Suprapubic skin (tissue), 4 donors: ENCODE results near the gene SERTM2.

Source experiments
- EP300 ChIP-seq: sonication (generic); formaldehyde crosslinking; IDR thresholded peaks from one replicate; pipeline ENCODE4 v1.6.1; 2017; ENCODE audit warnings: antibody characterized with exemption
- POLR2A ChIP-seq, 2 donors: fragments of 450-650 bp; IDR thresholded peaks; one replicate each; pipeline ENCODE4 v1.6.1; 2017; ENCODE audit warnings: antibody characterized with exemption in 2 of 2, mild to moderate bottlenecking in 2 of 2, moderate library complexity in 2 of 2
- POLR2AphosphoS5 ChIP-seq, 3 donors: sonication (generic); formaldehyde crosslinking; IDR thresholded peaks; one replicate each; pipeline ENCODE4 v1.6.1; 2017; ENCODE audit warnings: antibody characterized with exemption in 3 of 3
- TF ChIP-seq, protein P1 (sequence below), 2 donors: fragments of 200-600 bp in 1 of 2; fragments of 450-650 bp in 1 of 2; sonication (generic) in 1 of 2; IDR thresholded peaks; one replicate each; pipeline ENCODE4 v1.5.1; 2016 to 2019; ENCODE audit warnings: antibody characterized with exemption in 2 of 2, mild to moderate bottlenecking in 1 of 2, moderate library complexity in 1 of 2

DNA sequence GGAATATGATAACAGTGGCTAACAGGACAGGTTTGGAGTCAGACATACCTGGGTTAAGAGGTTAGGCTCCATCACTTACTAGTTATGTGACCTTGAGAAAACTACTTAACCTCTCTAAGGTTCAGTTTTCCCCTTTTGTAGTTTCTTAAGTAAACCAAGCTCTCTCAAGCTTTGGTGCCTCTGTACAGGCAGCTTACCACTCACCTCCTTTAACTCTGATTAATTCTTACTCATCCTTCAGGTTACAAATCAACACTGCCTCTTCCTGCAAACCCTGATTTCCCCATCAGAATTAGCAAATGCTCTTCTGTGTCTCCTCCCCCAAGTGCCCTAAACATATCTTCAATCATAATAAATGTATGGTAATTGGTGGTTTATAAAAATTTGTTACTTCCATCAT lies 3.5 kb upstream of the SERTM2 start:
- TF ChIP-seq, protein P1, sequence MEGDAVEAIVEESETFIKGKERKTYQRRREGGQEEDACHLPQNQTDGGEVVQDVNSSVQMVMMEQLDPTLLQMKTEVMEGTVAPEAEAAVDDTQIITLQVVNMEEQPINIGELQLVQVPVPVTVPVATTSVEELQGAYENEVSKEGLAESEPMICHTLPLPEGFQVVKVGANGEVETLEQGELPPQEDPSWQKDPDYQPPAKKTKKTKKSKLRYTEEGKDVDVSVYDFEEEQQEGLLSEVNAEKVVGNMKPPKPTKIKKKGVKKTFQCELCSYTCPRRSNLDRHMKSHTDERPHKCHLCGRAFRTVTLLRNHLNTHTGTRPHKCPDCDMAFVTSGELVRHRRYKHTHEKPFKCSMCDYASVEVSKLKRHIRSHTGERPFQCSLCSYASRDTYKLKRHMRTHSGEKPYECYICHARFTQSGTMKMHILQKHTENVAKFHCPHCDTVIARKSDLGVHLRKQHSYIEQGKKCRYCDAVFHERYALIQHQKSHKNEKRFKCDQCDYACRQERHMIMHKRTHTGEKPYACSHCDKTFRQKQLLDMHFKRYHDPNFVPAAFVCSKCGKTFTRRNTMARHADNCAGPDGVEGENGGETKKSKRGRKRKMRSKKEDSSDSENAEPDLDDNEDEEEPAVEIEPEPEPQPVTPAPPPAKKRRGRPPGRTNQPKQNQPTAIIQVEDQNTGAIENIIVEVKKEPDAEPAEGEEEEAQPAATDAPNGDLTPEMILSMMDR (IDR thresholded peaks at IDR 0.05): no peak
- no peak for TF ChIP-seq POLR2A (IDR thresholded peaks at IDR 0.05)
- no peak for TF ChIP-seq EP300
- TF ChIP-seq POLR2AphosphoS5 (IDR thresholded peaks at IDR 0.05): no peak
